ENCODE results near the gene AKR1B15. TPM values are rescaled to one million over a fixed set of nuclear protein-coding genes. Genes with fewer than 3 reads are reported as not detected.

Gene AKR1B15
- not detected in 2 replicates for total RNA-seq (2014; rRNA removed; shearing (Covaris generic))

GRCh38 chr7:134548877-134549276, at the start of gene AKR1B15:
Gene AKR1B15 (plus strand): TSS chr7:134549110. CDS start chr7:134564620, 15,510 bp downstream.

Other genes starting within 250 kb of the AKR1B15 start
- 43.0 and 49.1 TPM in 2 replicates for gene SLC35B4, start 232.2 kb upstream of the AKR1B15 start, total RNA-seq (2014; rRNA removed; shearing (Covaris generic))
- 50.4 and 53.9 TPM in 2 replicates for gene AKR1B1, start 90.0 kb upstream of the AKR1B15 start, total RNA-seq (2014; rRNA removed; shearing (Covaris generic))
- 0.13 TPM in 1 of 2 replicates, not detected in the other for gene AKR1B10, start 21.5 kb upstream of the AKR1B15 start, total RNA-seq (2014; rRNA removed; shearing (Covaris generic))
- 8.2 and 9.7 TPM in 2 replicates for gene BPGM, start 97.7 kb downstream of the AKR1B15 start, total RNA-seq (2014; rRNA removed; shearing (Covaris generic))
- gene CALD1, start 230.5 kb downstream of the AKR1B15 start, total RNA-seq (2014; rRNA removed; shearing (Covaris generic)): 52.8 and 54.4 TPM in 2 replicates

All from A375 (cell line).